H7 (cell line): Measurements from ENCODE around the gene E4F1. TPM values are rescaled to one million over a fixed set of nuclear protein-coding genes. Genes with fewer than 3 reads are reported as not detected.

ENCODE experiments used
- DNase-seq: peaks from one replicate; pipeline ENCODE4 v3.0.0; 2012
- H3K27me3 ChIP-seq: 2 replicates; pipeline ENCODE4 v1.6.0; 2011; ENCODE audit warnings: mild to moderate bottlenecking, low read length; ENCODE audit not compliant: control insufficient read depth, insufficient read depth
- H3K36me3 ChIP-seq: replicated peaks from 2 replicates; pipeline ENCODE4 v1.5.1; 2011; ENCODE audit warnings: low read length; ENCODE audit not compliant: control insufficient read depth, insufficient read depth
- H3K4me3 ChIP-seq: 2 replicates; pipeline ENCODE4 v1.5.1; 2011; ENCODE audit warnings: low read depth, mild to moderate bottlenecking, control low read depth, low read length, moderate library complexity; ENCODE audit not compliant: insufficient read depth
- total RNA-seq: library from RNA; depleted of rRNA; stranded (reverse); fragments of >200 nt; shearing (Covaris generic); gene quantifications from 2 replicates; pipeline ENCODE4 v1.2.3, GENCODE V29; 2014

The E4F1 gene
- total RNA-seq, 1 experiment from 2014 or later, result 36.8 TPM

- 0 out of 2 replicates have a peak, but pooled peaks cover 3% of the 10 kb centered on the region for H3K27me3 ChIP-seq
- no peak for DNase-seq
These were observed 39.7 kb upstream of the E4F1 start for GRCh38 chr16:2183671-2184070.

GRCh38 chr16:2184346-2184745 lies 39.0 kb upstream of the E4F1 start:
- DNase-seq, result no peak
- Histone ChIP-seq H3K27me3 (0 out of 2 replicates have a peak, but pooled peaks cover under 1% of the 10 kb centered on the region), H3K36me3 (no peaks in the 10 kb centered on the region), H3K4me3 (no peak overlapping the region)

More at GRCh38 chr16:2183671-2184070, 39.7 kb upstream of the E4F1 start:
- H3K4me3 ChIP-seq, result no peak overlapping the region
- H3K36me3 ChIP-seq, result no peaks in the 10 kb centered on the region

- Histone ChIP-seq H3K4me3 (no peak overlapping the region), H3K36me3 (no peaks in the 10 kb centered on the region), H3K27me3 (no peaks in the 10 kb centered on the region)
- DNase-seq, result no peak
These were observed 38.4 kb upstream of the E4F1 start for GRCh38 chr16:2184962-2185361.

- Histone ChIP-seq H3K27me3 (no peaks in the 10 kb centered on the region), H3K36me3 (no peaks in the 10 kb centered on the region), H3K4me3 (no peak overlapping the region)
- DNase-seq, result no peak
These were observed 37.3 kb upstream of the E4F1 start for GRCh38 chr16:2186064-2186463.

GRCh38 chr16:2186505-2186904 lies 36.9 kb upstream of the E4F1 start:
- H3K4me3 ChIP-seq, result no peak overlapping the region
- DNase-seq, result no peak
- H3K36me3 ChIP-seq, result no peaks in the 10 kb centered on the region
- H3K27me3 ChIP-seq, result no peaks in the 10 kb centered on the region

- H3K4me3 ChIP-seq, result no peak overlapping the region
- H3K36me3 ChIP-seq, result no peaks in the 10 kb centered on the region
- no peaks in the 10 kb centered on the region for H3K27me3 ChIP-seq
These were observed 36.2 kb upstream of the E4F1 start for GRCh38 chr16:2187212-2187611.

GRCh38 chr16:2188395-2188794 lies 35.0 kb upstream of the E4F1 start:
- H3K36me3 ChIP-seq, result no peaks in the 10 kb centered on the region
- H3K27me3 ChIP-seq, result no peaks in the 10 kb centered on the region
- no peak for DNase-seq
- no peak overlapping the region for H3K4me3 ChIP-seq

More at GRCh38 chr16:2187212-2187611, 36.2 kb upstream of the E4F1 start:
- DNase-seq, result no peak

- no peaks in the 10 kb centered on the region; the same call in 1 of the 2 replicates for H3K27me3 ChIP-seq
- H3K36me3 ChIP-seq, result no peaks in the 10 kb centered on the region
- H3K4me3 ChIP-seq, result no peak overlapping the region
- no peak for DNase-seq
These were observed 34.0 kb upstream of the E4F1 start for GRCh38 chr16:2189252-2189893.

- Histone ChIP-seq H3K36me3 (no peaks in the 10 kb centered on the region), H3K4me3 (no peak overlapping the region), H3K27me3 (peaks cover 2% of the 10 kb centered on the region; the same call in 1 of the 2 replicates)
- no peak for DNase-seq
These were observed 33.3 kb upstream of the E4F1 start for GRCh38 chr16:2190002-2190658.

- no peak overlapping the region for H3K4me3 ChIP-seq
- peaks cover 9% of the 10 kb centered on the region for H3K27me3 ChIP-seq
- H3K36me3 ChIP-seq, result no peaks in the 10 kb centered on the region
- no peak for DNase-seq
These were observed 32.5 kb upstream of the E4F1 start for GRCh38 chr16:2190659-2191445.

GRCh38 chr16:2191446-2191706 lies 32.0 kb upstream of the E4F1 start:
- Histone ChIP-seq H3K4me3 (no peak overlapping the region), H3K36me3 (no peaks in the 10 kb centered on the region), H3K27me3 (peaks cover 11% of the 10 kb centered on the region)
- no peak for DNase-seq

- Histone ChIP-seq H3K27me3 (peaks cover 32% of the 10 kb centered on the region), H3K36me3 (no peaks in the 10 kb centered on the region), H3K4me3 (no peak overlapping the region)
- no peak for DNase-seq
These were observed 29.1 kb upstream of the E4F1 start for GRCh38 chr16:2194166-2194834.

GRCh38 chr16:2194852-2195321 lies 28.5 kb upstream of the E4F1 start:
- Histone ChIP-seq H3K36me3 (no peaks in the 10 kb centered on the region), H3K4me3 (peak overlapping the region; percentile 47), H3K27me3 (peaks cover 33% of the 10 kb centered on the region)
- peak; percentile 95 for DNase-seq

- Histone ChIP-seq H3K27me3 (peaks cover 35% of the 10 kb centered on the region), H3K4me3 (peak overlapping the region; percentile 47), H3K36me3 (no peaks in the 10 kb centered on the region)
- peak; percentile 90 for DNase-seq
These were observed 27.8 kb upstream of the E4F1 start for GRCh38 chr16:2195322-2196161.
